H1 (cell line): ENCODE measurements around the gene URAD. TPM values are rescaled to one million over a fixed set of nuclear protein-coding genes. Genes with fewer than 3 reads are reported as not detected.

ENCODE experiments used
- CTCF ChIA-PET: fragments of 300-600 bp; sonication (Branson Sonifier 250); formaldehyde crosslinking; loops from one replicate; lab custom pipeline; 2021; ENCODE audit not compliant: partially characterized antibody; lab: Charles Lee
- POLR2A ChIA-PET: fragments of 300-600 bp; sonication (Branson Sonifier 250); formaldehyde crosslinking; loops from one replicate; lab custom pipeline; 2021; ENCODE audit warnings: inconsistent platforms; ENCODE audit not compliant: partially characterized antibody; lab: Charles Lee
- DNase-seq, 2 experiments: peaks; one replicate each; pipeline versions ENCODE4 v3.0.0 to v3.0.0-alpha.2; 2010 to 2022; ENCODE audit warnings: low spot score in 2 of 2, low read depth in 1 of 2, mixed read lengths in 1 of 2
- FAIRE-seq: peaks from 2 replicates; lab custom pipeline; 2011; peaks lifted over from hg19 to GRCh38; lab: Jason Lieb, UNC
- H2AFZ ChIP-seq: 2 replicates; pipeline ENCODE4 v1.8.1; 2012; ENCODE audit warnings: low read length, inconsistent platforms
- H2AK5ac ChIP-seq: 2 replicates; pipeline ENCODE4 v1.6.1; 2013; ENCODE audit warnings: low read depth, low read length
- H2BK120ac ChIP-seq: replicated peaks from 2 replicates; pipeline ENCODE3; 2013; ENCODE audit warnings: low read depth, low read length, inconsistent platforms
- H2BK12ac ChIP-seq: 2 replicates; pipeline ENCODE4 v1.6.1; 2013; ENCODE audit warnings: low read depth, low read length
- H2BK15ac ChIP-seq: 2 replicates; pipeline ENCODE4 v1.6.1; 2013; ENCODE audit warnings: low read length
- H2BK20ac ChIP-seq: 2 replicates; pipeline ENCODE4 v1.6.1; 2013; ENCODE audit warnings: low read length
- H2BK5ac ChIP-seq: 2 replicates; pipeline ENCODE4 v1.6.1; 2013; ENCODE audit warnings: low read depth, low read length
- H3K14ac ChIP-seq: 2 replicates; pipeline ENCODE4 v1.6.1; 2013; ENCODE audit warnings: inconsistent platforms; ENCODE audit not compliant: insufficient read length
- H3K18ac ChIP-seq: 2 replicates; pipeline ENCODE4 v1.6.1; 2013; ENCODE audit warnings: low read length; ENCODE audit errors: extremely low read depth
- H3K23ac ChIP-seq: 2 replicates; pipeline ENCODE4 v1.6.1; 2013; ENCODE audit warnings: inconsistent platforms; ENCODE audit not compliant: insufficient read length
- H3K23me2 ChIP-seq: 2 replicates; pipeline ENCODE4 v1.6.1; 2013; ENCODE audit warnings: low read depth, low read length
- H3K27ac ChIP-seq: 2 replicates; pipeline ENCODE4 v1.6.1; 2011; ENCODE audit warnings: low read depth, low read length, inconsistent platforms
- H3K27me3 ChIP-seq, 4 experiments: replicated peaks in 1 of 4; 1 replicate in 1 of 4; 2 replicates in 3 of 4; pipeline versions ENCODE4 v1.6.1 to v1.8.1; 2011 to 2013; ENCODE audit warnings: low read length in 3 of 4, mild to moderate bottlenecking in 3 of 4, inconsistent platforms in 2 of 4, mixed read lengths in 2 of 4, moderate library complexity in 1 of 4; ENCODE audit not compliant: control insufficient read depth in 3 of 4, insufficient read depth in 3 of 4; ENCODE audit errors: extremely low read depth in 1 of 4
- H3K36me3 ChIP-seq, 4 experiments: 2 replicates each; pipeline versions ENCODE4 v1.6.1 to v1.8.1; 2011 to 2013; ENCODE audit warnings: mild to moderate bottlenecking in 4 of 4, low read length in 3 of 4, moderate library complexity in 2 of 4, control low read depth in 1 of 4, inconsistent platforms in 1 of 4; ENCODE audit not compliant: insufficient read depth in 4 of 4, control insufficient read depth in 2 of 4
- H3K4ac ChIP-seq: replicated peaks from 2 replicates; pipeline ENCODE3; 2013; ENCODE audit warnings: low read length, low read depth, mixed read lengths, inconsistent platforms; ENCODE audit not compliant: insufficient read length
- H3K4me1 ChIP-seq, 4 experiments: replicated peaks in 1 of 4; 1 replicate in 1 of 4; 2 replicates in 3 of 4; pipeline versions ENCODE4 v1.6.1 to v1.8.1; 2011 to 2013; ENCODE audit warnings: low read length in 3 of 4, inconsistent platforms in 2 of 4, mixed read lengths in 1 of 4; ENCODE audit not compliant: insufficient read depth in 4 of 4, control insufficient read depth in 3 of 4
- H3K4me2 ChIP-seq, 2 experiments: 2 replicates each; pipeline versions ENCODE4 v1.6.1 to v1.8.1; 2011 to 2013; ENCODE audit warnings: low read depth in 2 of 2, low read length in 2 of 2, control low read depth in 1 of 2, inconsistent platforms in 1 of 2, mild to moderate bottlenecking in 1 of 2; ENCODE audit not compliant: insufficient read depth in 1 of 2
- H3K4me3 ChIP-seq, 4 experiments: fragments of 200-600, 300-600 bp in 1 of 4; sonication (generic), shearing (Covaris generic), sonication (Bioruptor Twin) in 1 of 4; 2 replicates each; pipeline versions ENCODE4 v1.5.1 to v1.8.1; 2011 to 2016; ENCODE audit warnings: low read length in 4 of 4, low read depth in 3 of 4, control low read depth in 2 of 4, inconsistent platforms in 2 of 4, mild to moderate bottlenecking in 2 of 4, mixed read lengths in 1 of 4, moderate library complexity in 1 of 4; ENCODE audit not compliant: insufficient read depth in 2 of 4; ENCODE audit errors: extremely low read depth in 1 of 4
- H3K56ac ChIP-seq: replicated peaks from 2 replicates; pipeline ENCODE3; 2013; ENCODE audit warnings: low read depth, mild to moderate bottlenecking, mixed read lengths, low read length, inconsistent platforms; ENCODE audit not compliant: insufficient read length
- H3K79me1 ChIP-seq: 2 replicates; pipeline ENCODE4 v1.6.1; 2013; ENCODE audit warnings: low read depth, low read length, control low read depth
- H3K79me2 ChIP-seq, 2 experiments: 2 replicates each; pipeline versions ENCODE4 v1.6.1 to v1.8.1; 2012 to 2013; ENCODE audit warnings: low read length in 2 of 2, mild to moderate bottlenecking in 2 of 2, inconsistent platforms in 1 of 2; ENCODE audit not compliant: insufficient read depth in 2 of 2, control insufficient read depth in 1 of 2
- H3K9ac ChIP-seq, 4 experiments: replicated peaks in 1 of 4; 1 replicate in 1 of 4; 2 replicates in 3 of 4; pipeline versions ENCODE4 v1.6.1 to v1.8.1; 2011 to 2013; ENCODE audit warnings: low read depth in 3 of 4, low read length in 3 of 4, control low read depth in 2 of 4, mild to moderate bottlenecking in 2 of 4, moderate library complexity in 2 of 4, inconsistent platforms in 1 of 4; ENCODE audit errors: extremely low read depth in 1 of 4
- H3K9me3 ChIP-seq, 2 experiments: 2 replicates each; pipeline versions ENCODE4 v1.6.1 to v1.8.1; 2012 to 2013; ENCODE audit warnings: mild to moderate bottlenecking in 2 of 2, moderate library complexity in 2 of 2, control low read depth in 1 of 2, inconsistent platforms in 1 of 2, low read depth in 1 of 2, low read length in 1 of 2, mixed read lengths in 1 of 2; ENCODE audit not compliant: insufficient read depth in 2 of 2
- H4K20me1 ChIP-seq, 2 experiments: replicated peaks in 1 of 2; 2 replicates each; pipeline versions ENCODE3 to v1.8.1; 2011 to 2013; ENCODE audit warnings: inconsistent platforms in 2 of 2, low read length in 2 of 2, mild to moderate bottlenecking in 1 of 2; ENCODE audit not compliant: insufficient read depth in 2 of 2, control insufficient read depth in 1 of 2
- H4K5ac ChIP-seq: 2 replicates; pipeline ENCODE4 v1.6.1; 2013; ENCODE audit warnings: low read length, low read depth, mixed read lengths, inconsistent platforms; ENCODE audit not compliant: insufficient read length
- H4K8ac ChIP-seq: 2 replicates; pipeline ENCODE4 v1.8.0; 2013; ENCODE audit warnings: mild to moderate bottlenecking, moderate library complexity, low read length, inconsistent platforms; ENCODE audit not compliant: insufficient read depth; ENCODE audit errors: extremely low read depth
- H4K91ac ChIP-seq: replicated peaks from 2 replicates; pipeline ENCODE3; 2013; ENCODE audit warnings: low read length, mixed read lengths, inconsistent platforms; ENCODE audit not compliant: insufficient read length
- EZH2 ChIP-seq: fragments of 200-600 bp; sonication (generic); IDR thresholded peaks from 2 replicates; pipeline ENCODE4 v1.7.1; 2012; ENCODE audit warnings: low read depth, mild to moderate bottlenecking, moderate library complexity, low read length, inconsistent platforms; ENCODE audit not compliant: severe bottlenecking
- FOSL1 ChIP-seq: IDR thresholded peaks from 2 replicates; pipeline ENCODE4 v1.6.1; 2011; ENCODE audit warnings: mild to moderate bottlenecking, low read depth, low read length, moderate library complexity; ENCODE audit not compliant: insufficient read depth
- RBBP5 ChIP-seq: IDR thresholded peaks from 2 replicates; pipeline ENCODE4 v1.7.1; 2012; ENCODE audit warnings: low read depth, mild to moderate bottlenecking, inconsistent platforms, low read length, moderate library complexity, borderline replicate concordance
- RNF2 ChIP-seq: fragments of 200-900, 300-1000 bp; sonication (generic); IDR thresholded peaks from 2 replicates; pipeline ENCODE4 v1.7.1; 2016; ENCODE audit warnings: borderline replicate concordance, low read depth, mild to moderate bottlenecking, antibody characterized with exemption, low read length; ENCODE audit not compliant: poor library complexity, severe bottlenecking; ENCODE audit errors: missing control alignments
- SUZ12 ChIP-seq: fragments of 200-600 bp; sonication (generic); IDR thresholded peaks from 2 replicates; pipeline ENCODE4 v1.6.1; 2012; ENCODE audit warnings: mild to moderate bottlenecking, inconsistent platforms, low read length, moderate library complexity, mixed read lengths
- TCF12 ChIP-seq: IDR thresholded peaks from 2 replicates; pipeline ENCODE4 v1.6.1; 2011; ENCODE audit warnings: low read depth, mild to moderate bottlenecking, low read length
- WGBS, 2 experiments: shearing (Covaris generic) in 1 of 2; methylation state at CpG; one replicate each; pipeline versions ENCODE4 v1.1.6 to v1.1.7; 2013 to 2015; ENCODE audit warnings: low lambda C conversion rate in 2 of 2, mixed read lengths in 2 of 2, inconsistent platforms in 1 of 2, low coverage in 1 of 2, missing lambda C conversion rate in 1 of 2; ENCODE audit not compliant: insufficient replicate concordance in 2 of 2, insufficient coverage in 1 of 2, insufficient read length in 1 of 2; ENCODE audit errors: extremely low coverage in 1 of 2, missing lambda C conversion rate in 1 of 2; 5-methylcytosine and 5-hydroxymethylcytosine counted together
- polyA plus RNA-seq, 7 experiments: library from polyadenylated mRNA; depleted of rRNA in 3 of 7; stranded (reverse) in 5 of 7; unstranded in 2 of 7; fragments of >200 nt in 5 of 7; fragments of 200-250 nt in 2 of 7; gene quantifications; 1 replicate in 5 of 7; 2 replicates in 1 of 7; 4 replicates in 1 of 7; pipeline versions ENCODE4 v1.2.1 to v1.2.3, GENCODE V29; 2011 to 2013; ENCODE audit warnings: missing spikeins in 2 of 7, mixed read lengths in 2 of 7
- total RNA-seq: library from RNA; stranded (reverse); fragmentation: NEBNext Ultra II Directional; extraction: Animal tissue kit (Norgen Biotek cat#: 25700); gene quantifications from 2 replicates; pipeline ENCODE4 v1.2.1, GENCODE V29; 2021
- TF ChIP-seq, protein P1 (sequence below): IDR thresholded peaks from 2 replicates; pipeline ENCODE4 v1.6.1; 2012; ENCODE audit warnings: inconsistent platforms
- TF ChIP-seq, protein P2 (sequence below), 3 experiments: IDR thresholded peaks; 1 replicate in 2 of 3; 2 replicates in 1 of 3; pipeline versions ENCODE4 v1.5.1 to v1.6.1; 2011; ENCODE audit warnings: low read length in 3 of 3, mild to moderate bottlenecking in 3 of 3, inconsistent platforms in 2 of 3, low read depth in 1 of 3, moderate library complexity in 1 of 3; ENCODE audit not compliant: insufficient read depth in 1 of 3; ENCODE audit errors: control extremely low read depth in 1 of 3

The URAD gene
- total and polyA plus RNA-seq, 2 of the 8 experiments (the other 6 are each of a cell fraction or from before 2014, with no cell fraction given), result not detected

DNA sequence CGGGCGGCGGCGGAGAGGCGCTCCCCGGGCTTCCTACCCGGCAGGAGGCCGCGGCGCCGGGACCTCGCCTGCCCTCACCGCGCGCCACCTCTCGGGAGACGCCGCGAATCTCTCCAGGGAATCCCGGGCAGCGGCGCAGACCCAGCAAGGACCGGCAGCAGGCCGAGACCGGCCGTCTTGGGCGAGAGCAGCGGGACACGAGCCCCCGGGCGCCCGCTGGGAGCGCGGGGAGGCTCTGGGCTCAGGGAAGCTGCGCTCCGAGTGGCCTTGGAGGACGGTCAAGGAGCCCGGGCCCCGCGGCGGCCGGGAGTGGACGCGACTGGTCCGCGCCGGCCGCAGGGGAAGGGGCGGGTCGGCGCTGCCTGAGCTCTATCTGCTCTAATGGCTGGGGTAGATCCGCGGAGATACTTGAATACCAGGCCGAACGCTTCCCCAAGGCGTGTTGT lies 34.1 kb downstream of the URAD start:
- Histone ChIP-seq H4K8ac (no peak overlapping the region), H3K18ac (no peak overlapping the region), H3K27me3 (peaks cover 62 to 91% (median 79%) of the 10 kb centered on the region in 4 experiments), H3K9me3 (no peaks in the 10 kb centered on the region; a peak in 1 of 4 replicates), H3K9ac (no peak overlapping the region), H3K79me1 (no peaks in the 10 kb centered on the region), H2BK12ac (no peak overlapping the region), H2BK20ac (no peak overlapping the region), H3K79me2 (no peaks in the 10 kb centered on the region), H3K36me3 (no peaks in the 10 kb centered on the region; a peak in 1 of 8 replicates), H2BK5ac (no peak overlapping the region), H3K23ac (no peak overlapping the region), H3K4me2 (peak overlapping the region; percentile 2 to 88), H3K56ac (no peak overlapping the region), H3K14ac (no peak overlapping the region), H4K91ac (no peak overlapping the region), H2AK5ac (no peak overlapping the region), H2AFZ (no peak overlapping the region), H4K5ac (no peak overlapping the region), H3K4ac (no peak overlapping the region), H3K4me1 (peaks cover 0 to 5% (median 3%) of the 10 kb centered on the region in 4 experiments; a peak in 4 of 7 replicates), H2BK120ac (no peak overlapping the region), H4K20me1 (peaks cover 8 to 15% of the 10 kb centered on the region in 2 experiments), H2BK15ac (no peak overlapping the region), H3K23me2 (peaks cover 1% of the 10 kb centered on the region; the same call in 1 of the 2 replicates), H3K27ac (no peak overlapping the region), H3K4me3 (peak overlapping the region; percentile 5 to 61 (median 42); a peak in 7 of 8 replicates)
- 4% methylated on average over 44 of the region's 56 CpGs; no CpG with 5 or more reads in 1 of the 2 experiments for WGBS, 2 experiments
- CTCF ChIA-PET, result interaction anchor here (0.6 to 8.6 kb wide), 44 partner anchors 9 to 592 kb away, joined by 3 to 150 read pairs (median 6); partner anchors contain the start of genes CDX2, PDX1 and URAD
- FAIRE-seq, result no peak
- DNase-seq, result peak in 1 of 2 experiments; percentile 75
- POLR2A ChIA-PET, result interaction anchor here (0.9 to 1.5 kb wide), 3 partner anchors 11 to 334 kb away, joined by 3 to 6 read pairs (median 3); no protein-coding TSS in a partner anchor
- TF ChIP-seq TCF12, result peak; percentile 45; the same call in 1 of the 2 replicates
- TF ChIP-seq RNF2, result peak; percentile 66
- peak; percentile 87 for TF ChIP-seq SUZ12
- TF ChIP-seq FOSL1, result no peak
- TF ChIP-seq, protein P1, sequence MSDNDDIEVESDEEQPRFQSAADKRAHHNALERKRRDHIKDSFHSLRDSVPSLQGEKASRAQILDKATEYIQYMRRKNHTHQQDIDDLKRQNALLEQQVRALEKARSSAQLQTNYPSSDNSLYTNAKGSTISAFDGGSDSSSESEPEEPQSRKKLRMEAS, result no peak
- 0 out of 2 replicates have a peak, but pooled peaks have one; percentile 21 for TF ChIP-seq RBBP5
- TF ChIP-seq, protein P2, sequence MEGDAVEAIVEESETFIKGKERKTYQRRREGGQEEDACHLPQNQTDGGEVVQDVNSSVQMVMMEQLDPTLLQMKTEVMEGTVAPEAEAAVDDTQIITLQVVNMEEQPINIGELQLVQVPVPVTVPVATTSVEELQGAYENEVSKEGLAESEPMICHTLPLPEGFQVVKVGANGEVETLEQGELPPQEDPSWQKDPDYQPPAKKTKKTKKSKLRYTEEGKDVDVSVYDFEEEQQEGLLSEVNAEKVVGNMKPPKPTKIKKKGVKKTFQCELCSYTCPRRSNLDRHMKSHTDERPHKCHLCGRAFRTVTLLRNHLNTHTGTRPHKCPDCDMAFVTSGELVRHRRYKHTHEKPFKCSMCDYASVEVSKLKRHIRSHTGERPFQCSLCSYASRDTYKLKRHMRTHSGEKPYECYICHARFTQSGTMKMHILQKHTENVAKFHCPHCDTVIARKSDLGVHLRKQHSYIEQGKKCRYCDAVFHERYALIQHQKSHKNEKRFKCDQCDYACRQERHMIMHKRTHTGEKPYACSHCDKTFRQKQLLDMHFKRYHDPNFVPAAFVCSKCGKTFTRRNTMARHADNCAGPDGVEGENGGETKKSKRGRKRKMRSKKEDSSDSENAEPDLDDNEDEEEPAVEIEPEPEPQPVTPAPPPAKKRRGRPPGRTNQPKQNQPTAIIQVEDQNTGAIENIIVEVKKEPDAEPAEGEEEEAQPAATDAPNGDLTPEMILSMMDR (IDR thresholded peaks at IDR 0.05; ENCODE audit: control extremely low read depth in 1 of 3, insufficient read depth in 1 of 3, low read depth in 1 of 3, low read length in 3 of 3), result no peak
- peak; percentile 81 for TF ChIP-seq EZH2
